ENCODE data around the gene ZNF532.

- TF ChIP-seq TAF1 (IDR thresholded peaks at IDR 0.05; ENCODE audit: borderline replicate concordance, insufficient read depth, low read length) (no peak), POLR2AphosphoS5 (IDR thresholded peaks at IDR 0.05; ENCODE audit: low read depth, low read length) (no peak), REST (IDR thresholded peaks at IDR 0.05; ENCODE audit: insufficient read depth in 1 of 2, low read depth in 2 of 2, low read length in 2 of 2) (no peak), SIN3A (IDR thresholded peaks at IDR 0.05; ENCODE audit: borderline replicate concordance, insufficient read depth, low read length) (no peak)
Measured at GRCh38 chr18:58896734-58897508, 32.2 kb downstream of the ZNF532 start.
